Measurements from ENCODE around the gene TNRC18.

DNA sequence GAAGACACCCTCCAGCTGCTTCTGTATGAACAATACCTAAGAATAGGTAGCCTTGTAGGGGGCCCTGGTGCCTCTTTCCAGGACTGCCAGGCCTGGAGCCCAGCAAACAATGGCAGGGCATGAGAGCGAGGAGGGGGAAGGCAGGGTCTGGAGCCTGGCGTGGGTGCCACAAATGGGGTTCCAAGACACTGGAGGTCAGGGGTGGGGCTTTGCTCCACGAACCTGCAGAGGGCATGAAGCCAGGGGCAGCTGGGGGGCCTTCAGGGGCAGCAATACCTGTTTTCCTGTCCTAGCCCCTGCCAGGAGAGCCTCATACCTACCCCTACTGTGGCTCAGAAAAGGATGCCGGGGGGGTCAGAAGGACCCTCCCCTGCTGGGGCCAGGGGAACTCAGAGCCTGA lies 79.3 kb downstream of the TNRC18 start:
- TF ChIP-seq ZNF274 (IDR thresholded peaks at IDR 0.05; ENCODE audit: low read depth, low read length) (no peak), YY1 (IDR thresholded peaks at IDR 0.05; ENCODE audit: insufficient read depth, insufficient read length) (no peak)

All from NT2/D1 (cell line).